MM.1S (cell line): ENCODE data around the gene KCNK4.
A peak's percentile ranks its signal among the peaks of the same experiment; 100 is the strongest.

ENCODE experiments used
- DNase-seq: peaks from one replicate; pipeline ENCODE4 v3.0.0-alpha.2; 2015
- H2AFZ ChIP-seq: fragments of 300-600 bp; sonication (generic); 2 replicates; pipeline ENCODE4 v1.6.0; 2016; ENCODE audit warnings: antibody characterized with exemption, low read length
- H3F3A ChIP-seq: fragments of 300-600 bp; sonication (generic); 2 replicates; pipeline ENCODE4 v1.6.1; 2016; ENCODE audit warnings: mild to moderate bottlenecking, antibody characterized with exemption, low read length, moderate library complexity, mixed read lengths; ENCODE audit not compliant: insufficient read depth
- H3K27ac ChIP-seq: fragments of 300-600 bp; sonication (generic); 2 replicates; pipeline ENCODE4 v1.5.1; 2016; ENCODE audit warnings: mild to moderate bottlenecking, low read length
- H3K27me3 ChIP-seq: fragments of 300-600 bp; sonication (generic); replicated peaks from 2 replicates; pipeline ENCODE4 v1.6.0; 2016; ENCODE audit warnings: low read length; ENCODE audit not compliant: insufficient read depth
- H3K36me3 ChIP-seq: fragments of 300-600 bp; sonication (generic); replicated peaks from 2 replicates; pipeline ENCODE4 v1.6.1; 2016; ENCODE audit warnings: mild to moderate bottlenecking, low read length, mixed read lengths; ENCODE audit not compliant: insufficient read depth
- H3K4me1 ChIP-seq: fragments of 300-600 bp; sonication (generic); 2 replicates; pipeline ENCODE4 v1.6.1; 2016; ENCODE audit warnings: low read length, mixed read lengths
- H3K4me2 ChIP-seq: fragments of 300-600 bp; sonication (generic); 2 replicates; pipeline ENCODE4 v1.6.0; 2016; ENCODE audit warnings: low read depth, low read length
- H3K4me3 ChIP-seq: fragments of 300-600 bp; sonication (generic); 2 replicates; pipeline ENCODE4 v1.5.1; 2016; ENCODE audit warnings: low read length, mixed read lengths
- H3K79me2 ChIP-seq: fragments of 300-600 bp; sonication (generic); 2 replicates; pipeline ENCODE4 v1.6.1; 2016; ENCODE audit warnings: mixed run types, low read length, mixed read lengths
- H3K9ac ChIP-seq: fragments of 300-600 bp; sonication (generic); 2 replicates; pipeline ENCODE4 v1.6.1; 2016; ENCODE audit warnings: low read length, mixed read lengths
- H3K9me2 ChIP-seq: fragments of 300-600 bp; sonication (generic); replicated peaks from 2 replicates; pipeline ENCODE4 v1.6.1; 2016; ENCODE audit warnings: mild to moderate bottlenecking, low read length, mixed read lengths; ENCODE audit not compliant: insufficient read depth
- H3K9me3 ChIP-seq: fragments of 300-600 bp; sonication (generic); replicated peaks from 2 replicates; pipeline ENCODE4 v1.6.1; 2016; ENCODE audit warnings: mild to moderate bottlenecking, low read length, mixed read lengths; ENCODE audit not compliant: insufficient read depth
- H4K20me1 ChIP-seq: fragments of 300-600 bp; sonication (generic); 2 replicates; pipeline ENCODE4 v1.6.1; 2016; ENCODE audit warnings: mild to moderate bottlenecking, low read length, moderate library complexity, mixed read lengths; ENCODE audit not compliant: insufficient read depth
- CTCF ChIP-seq: fragments of 300-600 bp; sonication (generic); IDR thresholded peaks from 2 replicates; pipeline ENCODE4 v1.5.1; 2016; ENCODE audit warnings: antibody characterized with exemption, low read length, mixed read lengths
- EZH2 ChIP-seq: fragments of 300-600 bp; sonication (generic); optimal IDR thresholded peaks from 2 replicates; pipeline ENCODE3; 2017; ENCODE audit warnings: low read depth, mild to moderate bottlenecking, antibody characterized with exemption, low read length, mixed read lengths
- EZH2phosphoT487 ChIP-seq: fragments of 300-600 bp; sonication (generic); IDR thresholded peaks from 2 replicates; pipeline ENCODE4 v1.6.1; 2018; ENCODE audit warnings: antibody characterized with exemption, low read length

Gene KCNK4

GRCh38 chr11:64298966-64299846 lies 8.1 kb downstream of the KCNK4 start:
- Histone ChIP-seq H3K4me3 (no peak overlapping the region), H3K4me1 (peaks cover 16% of the 10 kb centered on the region), H3K9me2 (no peaks in the 10 kb centered on the region), H3K79me2 (no peaks in the 10 kb centered on the region), H4K20me1 (no peaks in the 10 kb centered on the region), H3K36me3 (no peaks in the 10 kb centered on the region), H3K27me3 (peaks cover 71% of the 10 kb centered on the region), H3K4me2 (no peak overlapping the region), H2AFZ (no peak overlapping the region), H3F3A (peaks cover 11% of the 10 kb centered on the region), H3K9me3 (no peaks in the 10 kb centered on the region), H3K27ac (no peak overlapping the region), H3K9ac (no peak overlapping the region)
- peak; percentile 4 for DNase-seq
- TF ChIP-seq EZH2 = no peak
- TF ChIP-seq CTCF = no peak
- no peak for TF ChIP-seq EZH2phosphoT487

- peaks cover 63% of the 10 kb centered on the region for H3K27me3 ChIP-seq
- H3K9me2 ChIP-seq = no peaks in the 10 kb centered on the region
- H3K4me3 ChIP-seq = peak within 1 kb of the TSS; percentile 42
- no peak within 1 kb of the TSS for H3K27ac ChIP-seq
- H3K36me3 ChIP-seq = no peaks in the 10 kb centered on the region
- H3K9me3 ChIP-seq = no peaks in the 10 kb centered on the region
- peak within 1 kb of the TSS; percentile 87 for H3K4me2 ChIP-seq
- H3F3A ChIP-seq = peaks cover 18% of the 10 kb centered on the region
- no peaks in the 10 kb centered on the region for H4K20me1 ChIP-seq
- H3K4me1 ChIP-seq = peaks cover 16% of the 10 kb centered on the region
- H3K9ac ChIP-seq = no peak within 1 kb of the TSS
- H3K79me2 ChIP-seq = no peaks in the 10 kb centered on the region
- peak; percentile 1 for DNase-seq
- TF ChIP-seq EZH2phosphoT487 = no peak
- TF ChIP-seq CTCF = no peak
- no peak for TF ChIP-seq EZH2
- H2AFZ ChIP-seq = peak within 1 kb of the TSS; percentile 23
Measured at GRCh38 chr11:64299847-64300648, 8.9 kb downstream of the KCNK4 start, which contains the start of gene CATSPERZ. CATSPERZ (plus strand) TSS chr11:64300358; CDS start chr11:64300411, 53 bp downstream.

- no peaks in the 10 kb centered on the region for H3K9me2 ChIP-seq
- H3K4me3 ChIP-seq = peak overlapping the region; percentile 76
- peak overlapping the region; percentile 99 for H3K9ac ChIP-seq
- H3K79me2 ChIP-seq = peaks cover 26% of the 10 kb centered on the region
- H3K4me1 ChIP-seq = peaks cover 24% of the 10 kb centered on the region
- H3K36me3 ChIP-seq = no peaks in the 10 kb centered on the region
- H3F3A ChIP-seq = peaks cover 24% of the 10 kb centered on the region
- H4K20me1 ChIP-seq = no peaks in the 10 kb centered on the region
- TF ChIP-seq CTCF = no peak
- no peak for TF ChIP-seq EZH2phosphoT487
- TF ChIP-seq EZH2 = no peak
- no peak for DNase-seq
- peaks cover 30% of the 10 kb centered on the region for H3K27me3 ChIP-seq
- no peak overlapping the region for H2AFZ ChIP-seq
- no peaks in the 10 kb centered on the region for H3K9me3 ChIP-seq
- peak overlapping the region; percentile 99; the same call in 1 of the 2 replicates for H3K27ac ChIP-seq
- H3K4me2 ChIP-seq = peak overlapping the region; percentile 82
Measured at GRCh38 chr11:64303109-64304031, 12.3 kb downstream of the KCNK4 start.
